Measurements from ENCODE around the gene HS6ST3.

The HS6ST3 gene

GRCh38 chr13:96052656-96053002, 37.3 kb upstream of the HS6ST3 start:
- DNase-seq, result no peak
- Histone ChIP-seq H3K4me3 (ENCODE audit: low read depth, low read length) (peak overlapping the region; percentile 93), H3K27ac (peak overlapping the region; percentile 69), H3K9me3 (ENCODE audit: severe bottlenecking) (no peaks in the 10 kb centered on the region), H3K36me3 (peaks cover 5% of the 10 kb centered on the region; the same call in 1 of the 2 replicates), H3K27me3 (ENCODE audit: insufficient read depth, low read depth, severe bottlenecking) (no peaks in the 10 kb centered on the region)
- TF ChIP-seq, protein P1, sequence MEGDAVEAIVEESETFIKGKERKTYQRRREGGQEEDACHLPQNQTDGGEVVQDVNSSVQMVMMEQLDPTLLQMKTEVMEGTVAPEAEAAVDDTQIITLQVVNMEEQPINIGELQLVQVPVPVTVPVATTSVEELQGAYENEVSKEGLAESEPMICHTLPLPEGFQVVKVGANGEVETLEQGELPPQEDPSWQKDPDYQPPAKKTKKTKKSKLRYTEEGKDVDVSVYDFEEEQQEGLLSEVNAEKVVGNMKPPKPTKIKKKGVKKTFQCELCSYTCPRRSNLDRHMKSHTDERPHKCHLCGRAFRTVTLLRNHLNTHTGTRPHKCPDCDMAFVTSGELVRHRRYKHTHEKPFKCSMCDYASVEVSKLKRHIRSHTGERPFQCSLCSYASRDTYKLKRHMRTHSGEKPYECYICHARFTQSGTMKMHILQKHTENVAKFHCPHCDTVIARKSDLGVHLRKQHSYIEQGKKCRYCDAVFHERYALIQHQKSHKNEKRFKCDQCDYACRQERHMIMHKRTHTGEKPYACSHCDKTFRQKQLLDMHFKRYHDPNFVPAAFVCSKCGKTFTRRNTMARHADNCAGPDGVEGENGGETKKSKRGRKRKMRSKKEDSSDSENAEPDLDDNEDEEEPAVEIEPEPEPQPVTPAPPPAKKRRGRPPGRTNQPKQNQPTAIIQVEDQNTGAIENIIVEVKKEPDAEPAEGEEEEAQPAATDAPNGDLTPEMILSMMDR (IDR thresholded peaks at IDR 0.05; ENCODE audit: low read depth, low read length), result no peak

DNA sequence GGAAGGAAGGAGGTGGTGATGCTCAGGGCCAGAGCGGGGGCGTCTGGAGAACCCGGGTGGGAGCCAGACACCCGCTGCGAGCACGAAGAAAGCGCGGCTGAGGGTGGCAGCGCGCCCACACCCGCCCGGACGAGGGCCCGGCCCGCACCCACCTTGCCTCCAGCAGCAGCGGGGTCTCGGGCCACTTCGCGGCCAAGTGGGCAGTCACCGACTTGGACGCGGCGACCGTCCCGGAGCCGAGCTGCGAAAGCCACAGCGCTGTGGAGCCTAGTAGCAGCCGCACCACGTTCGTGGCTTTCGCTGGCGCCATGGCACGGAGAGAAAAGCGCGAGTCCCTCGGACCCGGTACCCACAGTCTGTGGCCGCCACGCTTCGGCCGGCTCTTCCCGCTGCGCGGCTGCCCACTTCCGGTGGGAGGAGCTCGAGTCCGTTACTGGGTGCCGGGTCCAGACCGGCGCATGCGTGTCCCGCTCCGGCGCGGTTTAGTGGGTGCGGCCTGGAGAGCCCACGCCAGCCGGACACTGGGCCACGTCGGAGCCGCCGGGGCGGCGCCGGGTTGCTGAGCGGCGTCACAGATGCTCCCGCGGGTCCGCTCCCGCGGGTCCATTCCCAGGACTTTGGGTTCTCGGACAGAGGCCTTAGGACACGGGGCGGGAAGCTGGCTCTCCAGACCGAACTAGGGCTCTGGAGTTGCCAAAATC, 36.8 kb upstream of the HS6ST3 start, which contains the start of gene UGGT2:
Gene UGGT2 (minus strand): TSS at position 399 of the 701 bp plus-strand sequence. CDS start 89 bp downstream, at position 310.
- H3K27ac ChIP-seq, result peak within 1 kb of the TSS; percentile 69
- peaks cover 2% of the 10 kb centered on the region for H3K27me3 ChIP-seq (ENCODE audit: insufficient read depth, low read depth, severe bottlenecking)
- peak within 1 kb of the TSS; percentile 93 for H3K4me3 ChIP-seq (ENCODE audit: low read depth, low read length)
- TF ChIP-seq, protein P1 (IDR thresholded peaks at IDR 0.05; ENCODE audit: low read depth, low read length), result no peak; the same call in 1 of the 2 replicates
- peak; percentile 99 for DNase-seq
- H3K36me3 ChIP-seq, result peaks cover 5% of the 10 kb centered on the region; the same call in 1 of the 2 replicates
- no peaks in the 10 kb centered on the region for H3K9me3 ChIP-seq (ENCODE audit: severe bottlenecking)

DNA sequence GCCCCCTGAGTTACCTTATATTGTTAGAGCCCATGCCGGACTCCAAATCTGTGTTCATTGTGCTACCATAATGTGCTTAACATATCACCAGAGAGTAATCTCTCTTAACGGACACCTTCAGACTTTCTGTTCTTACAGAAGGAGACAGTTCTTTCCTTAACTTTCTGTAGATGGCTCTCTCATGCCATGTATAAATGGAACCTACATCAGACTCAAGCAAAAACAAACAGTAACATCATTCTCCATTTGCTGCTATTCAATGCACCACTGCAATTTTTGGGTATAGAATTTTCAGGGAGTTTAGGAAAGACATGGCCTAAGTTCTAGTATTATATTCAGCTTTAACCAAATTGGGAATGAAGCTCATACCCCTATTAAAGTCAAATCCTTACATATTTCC, 24.1 kb upstream of the HS6ST3 start:
- Histone ChIP-seq H3K27ac (no peak overlapping the region), H3K36me3 (no peaks in the 10 kb centered on the region), H3K4me3 (ENCODE audit: low read depth, low read length) (no peak overlapping the region), H3K9me3 (ENCODE audit: severe bottlenecking) (no peaks in the 10 kb centered on the region), H3K27me3 (ENCODE audit: insufficient read depth, low read depth, severe bottlenecking) (peaks cover 46% of the 10 kb centered on the region)
- TF ChIP-seq, protein P1 (IDR thresholded peaks at IDR 0.05; ENCODE audit: low read depth, low read length), result no peak
- DNase-seq, result no peak

GRCh38 chr13:96068729-96069128, 21.2 kb upstream of the HS6ST3 start:
- H3K4me3 ChIP-seq (ENCODE audit: low read depth, low read length), result no peak overlapping the region
- no peaks in the 10 kb centered on the region for H3K9me3 ChIP-seq (ENCODE audit: severe bottlenecking)
- no peak for DNase-seq
- H3K27ac ChIP-seq, result no peak overlapping the region
- TF ChIP-seq, protein P1 (IDR thresholded peaks at IDR 0.05; ENCODE audit: low read depth, low read length), result no peak
- H3K27me3 ChIP-seq (ENCODE audit: insufficient read depth, low read depth, severe bottlenecking), result peaks cover 62% of the 10 kb centered on the region
- H3K36me3 ChIP-seq, result no peaks in the 10 kb centered on the region

- Histone ChIP-seq H3K4me3 (ENCODE audit: low read depth, low read length) (no peak overlapping the region), H3K36me3 (no peaks in the 10 kb centered on the region), H3K27me3 (ENCODE audit: insufficient read depth, low read depth, severe bottlenecking) (peaks cover 61% of the 10 kb centered on the region), H3K27ac (no peak overlapping the region), H3K9me3 (ENCODE audit: severe bottlenecking) (no peaks in the 10 kb centered on the region)
- TF ChIP-seq, protein P1 (IDR thresholded peaks at IDR 0.05; ENCODE audit: low read depth, low read length), result no peak
- DNase-seq, result no peak
Observed at GRCh38 chr13:96071504-96071903, 18.4 kb upstream of the HS6ST3 start.

DNA sequence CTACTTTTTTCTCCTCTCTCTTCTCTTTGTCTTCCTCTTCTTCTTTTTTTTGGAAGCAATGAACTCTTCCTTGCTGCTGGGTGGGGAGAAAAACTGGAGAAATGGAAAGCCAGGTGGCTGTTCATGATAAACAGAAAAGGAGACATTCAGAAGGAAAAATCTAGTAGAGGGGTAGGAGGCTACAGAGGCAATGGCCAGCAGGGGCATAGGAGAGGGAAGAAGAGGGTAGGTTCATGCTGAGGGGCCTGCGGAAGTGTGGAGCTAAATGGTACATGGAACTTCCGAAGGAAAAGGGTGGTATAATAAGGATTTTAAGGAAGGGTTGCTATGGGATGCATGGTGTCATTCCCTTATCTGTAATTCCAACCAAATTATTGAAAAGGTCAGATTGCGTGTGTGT, 17.5 kb upstream of the HS6ST3 start:
- Histone ChIP-seq H3K9me3 (ENCODE audit: severe bottlenecking) (no peaks in the 10 kb centered on the region), H3K4me3 (ENCODE audit: low read depth, low read length) (no peak overlapping the region), H3K27me3 (ENCODE audit: insufficient read depth, low read depth, severe bottlenecking) (peaks cover 68% of the 10 kb centered on the region), H3K27ac (no peak overlapping the region), H3K36me3 (no peaks in the 10 kb centered on the region)
- TF ChIP-seq, protein P1 (IDR thresholded peaks at IDR 0.05; ENCODE audit: low read depth, low read length), result 0 out of 2 replicates have a peak, but pooled peaks have one; percentile 1
- DNase-seq, result no peak

All from WERI-Rb-1 (cell line).